K562 (cell line): Measurements from ENCODE around the gene SRP54.

Experiments
- CTCF ChIP-seq, 3 experiments: IDR thresholded peaks in 2 of 3; conservative IDR thresholded peaks in 1 of 3; 2 replicates each; pipeline ENCODE4 v1.5.1; 2011 to 2012; ENCODE audit warnings: low read length in 3 of 3, mild to moderate bottlenecking in 3 of 3, control low read depth in 2 of 3, improper control_type of control experiment in 1 of 3, inconsistent platforms in 1 of 3, low read depth in 1 of 3, mixed read lengths in 1 of 3, moderate library complexity in 1 of 3; ENCODE audit not compliant: insufficient read depth in 2 of 3
- FOXP1 ChIP-seq: sonication (generic); formaldehyde crosslinking; IDR thresholded peaks from 2 replicates; pipeline ENCODE4 v1.8.0; 2022; ENCODE audit warnings: mild to moderate bottlenecking, missing genetic modification reagents
- MXI1 ChIP-seq: IDR thresholded peaks from 2 replicates; pipeline ENCODE4 v1.6.1; 2011; ENCODE audit warnings: low read depth, mild to moderate bottlenecking, improper control_type of control experiment, low read length
- PTBP1 ChIP-seq: fragments of 200-400 bp; formaldehyde crosslinking; IDR thresholded peaks from 2 replicates; pipeline ENCODE4 v1.6.1; 2017; ENCODE audit warnings: low read depth, low read length
- TAF1 ChIP-seq: IDR thresholded peaks from 2 replicates; pipeline ENCODE4 v1.6.1; 2011; ENCODE audit warnings: mild to moderate bottlenecking, low read length, moderate library complexity; ENCODE audit not compliant: insufficient read depth, control insufficient read depth, severe bottlenecking; ENCODE audit errors: extremely low read depth
- ZFX ChIP-seq: sonication (generic); formaldehyde crosslinking; IDR thresholded peaks from 2 replicates; pipeline ENCODE4 v1.8.0; 2022; ENCODE audit warnings: mild to moderate bottlenecking, missing genetic modification reagents, moderate library complexity

- TF ChIP-seq PTBP1 (no peak), TAF1 (no peak), CTCF (IDR thresholded peaks at IDR 0.05 in 2 of 3, conservative IDR thresholded peaks at IDR 0.05 in 1 of 3; ENCODE audit: insufficient read depth in 2 of 3, low read depth in 1 of 3, low read length in 3 of 3) (no peak), FOXP1 (no peak), ZFX (no peak), MXI1 (no peak)
Measured at GRCh38 chr14:34965912-34966311, 16.9 kb upstream of the SRP54 start.
